SK-N-SH treated with all-trans-retinoic acid at 6 μM for 48 hours (cell line): Measurements from ENCODE around the gene KATNA1.
"Not testable (repeated sequence)": the region's sequence is repeated elsewhere in the genome, so short reads cannot be mapped to it uniquely, and the experiment has no call there.

Experiments used
- ATAC-seq: fragments of 200-7000 bp; cut with Tn5 transposase; 3 replicates; pipeline ENCODE4 v1.9.1; 2020; ENCODE audit warnings: mild to moderate bottlenecking, moderate library complexity
- ARNTL ChIP-seq: fragments of 450-650 bp; formaldehyde crosslinking; IDR thresholded peaks from 2 replicates; pipeline ENCODE4 v1.5.0; 2020; ENCODE audit warnings: low read depth, mild to moderate bottlenecking, moderate library complexity, borderline replicate concordance
- BACH2 ChIP-seq: fragments of 250-450 bp; sonication (Bioruptor Pico); IDR thresholded peaks from 2 replicates; pipeline ENCODE4 v1.9.0; 2021; ENCODE audit warnings: mild to moderate bottlenecking, borderline replicate concordance
- ESRRG ChIP-seq: fragments of 250-450 bp; sonication (Bioruptor Pico); IDR thresholded peaks from 2 replicates; pipeline ENCODE4 v1.6.1; 2021; ENCODE audit warnings: mild to moderate bottlenecking
- ISL1 ChIP-seq: fragments of 250-450 bp; sonication (Bioruptor Pico); IDR thresholded peaks from 2 replicates; pipeline ENCODE4 v2.1.2; 2022; ENCODE audit warnings: mild to moderate bottlenecking, moderate library complexity
- OSR1 ChIP-seq: fragments of 250-450 bp; sonication (Bioruptor Pico); IDR thresholded peaks from 2 replicates; pipeline ENCODE4 v1.8.0; 2022; ENCODE audit warnings: moderate library complexity, mild to moderate bottlenecking, inconsistent platforms
- PPARA ChIP-seq: fragments of 250-450 bp; sonication (Bioruptor Pico); IDR thresholded peaks from 2 replicates; pipeline ENCODE4 v1.5.0; 2020; ENCODE audit warnings: mild to moderate bottlenecking, borderline replicate concordance
- RARB ChIP-seq: fragments of 250-450 bp; sonication (Bioruptor Pico); IDR thresholded peaks from 2 replicates; pipeline ENCODE4 v1.8.0; 2021; ENCODE audit warnings: mild to moderate bottlenecking, moderate library complexity
- SNAI2 ChIP-seq: fragments of 250-450 bp; sonication (Bioruptor Pico); IDR thresholded peaks from 2 replicates; pipeline ENCODE4 v1.5.0; 2020; ENCODE audit warnings: mild to moderate bottlenecking, moderate library complexity
- TCF4 ChIP-seq: fragments of 250-450 bp; sonication (Bioruptor Pico); IDR thresholded peaks from 2 replicates; pipeline ENCODE4 v1.8.0; 2021; ENCODE audit warnings: mild to moderate bottlenecking, moderate library complexity, borderline replicate concordance
- TOX ChIP-seq: fragments of 250-450 bp; sonication (Bioruptor Pico); IDR thresholded peaks from 2 replicates; pipeline ENCODE4 v1.8.0; 2021; ENCODE audit warnings: mild to moderate bottlenecking, moderate library complexity, borderline replicate concordance
- ZC3H10 ChIP-seq: fragments of 250-450 bp; sonication (Bioruptor Pico); IDR thresholded peaks from 2 replicates; pipeline ENCODE4 v1.5.1; 2021; ENCODE audit warnings: mild to moderate bottlenecking, moderate library complexity
- ZFP3 ChIP-seq: fragments of 250-450 bp; sonication (Bioruptor Pico); IDR thresholded peaks from 2 replicates; pipeline ENCODE4 v1.5.0; 2020; ENCODE audit warnings: mild to moderate bottlenecking, moderate library complexity
- ZFP30 ChIP-seq: fragments of 450-650 bp; formaldehyde crosslinking; IDR thresholded peaks from 2 replicates; pipeline ENCODE4 v1.5.0; 2022; ENCODE audit warnings: mild to moderate bottlenecking, moderate library complexity
- ZNF565 ChIP-seq: fragments of 450-650 bp; formaldehyde crosslinking; conservative IDR thresholded peaks from 2 replicates; pipeline ENCODE4 v1.5.0; 2020; ENCODE audit warnings: low read depth, mild to moderate bottlenecking, moderate library complexity
- ZNF70 ChIP-seq: fragments of 450-650 bp; formaldehyde crosslinking; IDR thresholded peaks from 2 replicates; pipeline ENCODE4 v1.5.0; 2020; ENCODE audit warnings: mild to moderate bottlenecking, moderate library complexity
- ZNF8 ChIP-seq: fragments of 450-650 bp; formaldehyde crosslinking; IDR thresholded peaks from 2 replicates; pipeline ENCODE4 v1.5.0; 2020; ENCODE audit warnings: mild to moderate bottlenecking, moderate library complexity
- TF ChIP-seq, protein P1 (sequence below): fragments of 250-450 bp; sonication (Bioruptor Pico); IDR thresholded peaks from 2 replicates; pipeline ENCODE4 v1.5.0; 2020; ENCODE audit warnings: mild to moderate bottlenecking, moderate library complexity
- TF ChIP-seq, protein P2 (sequence below): fragments of 250-450 bp; sonication (Bioruptor Pico); IDR thresholded peaks from 2 replicates; pipeline ENCODE4 v1.5.1; 2021; ENCODE audit warnings: mild to moderate bottlenecking, moderate library complexity
- TF ChIP-seq, protein P3 (sequence below): fragments of 250-450 bp; sonication (Bioruptor Pico); IDR thresholded peaks from 2 replicates; pipeline ENCODE4 v1.8.0; 2021; ENCODE audit warnings: low read depth, mild to moderate bottlenecking, moderate library complexity, borderline replicate concordance
- TF ChIP-seq, protein P4 (sequence below): fragments of 250-450 bp; sonication (Bioruptor Pico); IDR thresholded peaks from 2 replicates; pipeline ENCODE4 v1.5.1; 2020; ENCODE audit warnings: low read depth, mild to moderate bottlenecking, moderate library complexity
- TF ChIP-seq, protein P5 (sequence below): fragments of 250-450 bp; sonication (Bioruptor Pico); IDR thresholded peaks from 2 replicates; pipeline ENCODE4 v1.8.0; 2020; ENCODE audit warnings: mild to moderate bottlenecking, moderate library complexity, borderline replicate concordance

The KATNA1 gene

DNA sequence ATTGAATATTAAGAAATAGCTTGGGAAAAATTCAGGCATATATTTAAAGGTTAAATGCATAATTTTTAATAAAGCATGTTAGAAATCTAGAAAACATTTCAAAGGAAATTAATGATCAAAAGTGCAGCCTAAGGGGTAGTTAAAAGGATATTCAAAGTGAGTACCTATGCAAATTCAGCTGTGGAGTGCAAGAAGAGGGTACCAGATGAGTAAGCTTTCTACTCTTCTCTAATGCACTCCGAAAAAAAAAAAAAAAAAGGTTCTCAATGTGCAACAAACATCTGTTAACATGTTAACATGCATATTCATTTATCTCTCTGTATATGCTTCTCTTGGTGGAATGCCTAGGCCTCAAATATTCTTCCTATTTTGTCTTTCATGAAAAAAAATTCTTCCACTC lies 32.0 kb upstream of the KATNA1 start:
- ATAC-seq = no peak
- TF ChIP-seq RARB (no peak), BACH2 (CRISPR knock-in tag) (no peak), ZNF70 (CRISPR knock-in tag) (no peak), TOX (CRISPR knock-in tag) (no peak), OSR1 (CRISPR knock-in tag) (no peak), ZNF565 (no peak), ZNF8 (no peak), ZFP30 (CRISPR knock-in tag) (no peak), PPARA (CRISPR knock-in tag) (no peak), ZFP3 (CRISPR knock-in tag) (no peak), ESRRG (no peak), TCF4 (CRISPR knock-in tag) (no peak), SNAI2 (CRISPR knock-in tag) (no peak), ZC3H10 (CRISPR knock-in tag) (no peak), ISL1 (CRISPR knock-in tag) (no peak)
- TF ChIP-seq, protein P1, sequence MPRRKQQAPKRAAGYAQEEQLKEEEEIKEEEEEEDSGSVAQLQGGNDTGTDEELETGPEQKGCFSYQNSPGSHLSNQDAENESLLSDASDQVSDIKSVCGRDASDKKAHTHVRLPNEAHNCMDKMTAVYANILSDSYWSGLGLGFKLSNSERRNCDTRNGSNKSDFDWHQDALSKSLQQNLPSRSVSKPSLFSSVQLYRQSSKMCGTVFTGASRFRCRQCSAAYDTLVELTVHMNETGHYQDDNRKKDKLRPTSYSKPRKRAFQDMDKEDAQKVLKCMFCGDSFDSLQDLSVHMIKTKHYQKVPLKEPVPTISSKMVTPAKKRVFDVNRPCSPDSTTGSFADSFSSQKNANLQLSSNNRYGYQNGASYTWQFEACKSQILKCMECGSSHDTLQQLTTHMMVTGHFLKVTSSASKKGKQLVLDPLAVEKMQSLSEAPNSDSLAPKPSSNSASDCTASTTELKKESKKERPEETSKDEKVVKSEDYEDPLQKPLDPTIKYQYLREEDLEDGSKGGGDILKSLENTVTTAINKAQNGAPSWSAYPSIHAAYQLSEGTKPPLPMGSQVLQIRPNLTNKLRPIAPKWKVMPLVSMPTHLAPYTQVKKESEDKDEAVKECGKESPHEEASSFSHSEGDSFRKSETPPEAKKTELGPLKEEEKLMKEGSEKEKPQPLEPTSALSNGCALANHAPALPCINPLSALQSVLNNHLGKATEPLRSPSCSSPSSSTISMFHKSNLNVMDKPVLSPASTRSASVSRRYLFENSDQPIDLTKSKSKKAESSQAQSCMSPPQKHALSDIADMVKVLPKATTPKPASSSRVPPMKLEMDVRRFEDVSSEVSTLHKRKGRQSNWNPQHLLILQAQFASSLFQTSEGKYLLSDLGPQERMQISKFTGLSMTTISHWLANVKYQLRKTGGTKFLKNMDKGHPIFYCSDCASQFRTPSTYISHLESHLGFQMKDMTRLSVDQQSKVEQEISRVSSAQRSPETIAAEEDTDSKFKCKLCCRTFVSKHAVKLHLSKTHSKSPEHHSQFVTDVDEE (CRISPR knock-in tag) = no peak
- TF ChIP-seq, protein P2, sequence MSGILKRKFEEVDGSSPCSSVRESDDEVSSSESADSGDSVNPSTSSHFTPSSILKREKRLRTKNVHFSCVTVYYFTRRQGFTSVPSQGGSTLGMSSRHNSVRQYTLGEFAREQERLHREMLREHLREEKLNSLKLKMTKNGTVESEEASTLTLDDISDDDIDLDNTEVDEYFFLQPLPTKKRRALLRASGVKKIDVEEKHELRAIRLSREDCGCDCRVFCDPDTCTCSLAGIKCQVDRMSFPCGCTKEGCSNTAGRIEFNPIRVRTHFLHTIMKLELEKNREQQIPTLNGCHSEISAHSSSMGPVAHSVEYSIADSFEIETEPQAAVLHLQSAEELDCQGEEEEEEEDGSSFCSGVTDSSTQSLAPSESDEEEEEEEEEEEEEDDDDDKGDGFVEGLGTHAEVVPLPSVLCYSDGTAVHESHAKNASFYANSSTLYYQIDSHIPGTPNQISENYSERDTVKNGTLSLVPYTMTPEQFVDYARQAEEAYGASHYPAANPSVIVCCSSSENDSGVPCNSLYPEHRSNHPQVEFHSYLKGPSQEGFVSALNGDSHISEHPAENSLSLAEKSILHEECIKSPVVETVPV (CRISPR knock-in tag) = no peak
- TF ChIP-seq, protein P3, sequence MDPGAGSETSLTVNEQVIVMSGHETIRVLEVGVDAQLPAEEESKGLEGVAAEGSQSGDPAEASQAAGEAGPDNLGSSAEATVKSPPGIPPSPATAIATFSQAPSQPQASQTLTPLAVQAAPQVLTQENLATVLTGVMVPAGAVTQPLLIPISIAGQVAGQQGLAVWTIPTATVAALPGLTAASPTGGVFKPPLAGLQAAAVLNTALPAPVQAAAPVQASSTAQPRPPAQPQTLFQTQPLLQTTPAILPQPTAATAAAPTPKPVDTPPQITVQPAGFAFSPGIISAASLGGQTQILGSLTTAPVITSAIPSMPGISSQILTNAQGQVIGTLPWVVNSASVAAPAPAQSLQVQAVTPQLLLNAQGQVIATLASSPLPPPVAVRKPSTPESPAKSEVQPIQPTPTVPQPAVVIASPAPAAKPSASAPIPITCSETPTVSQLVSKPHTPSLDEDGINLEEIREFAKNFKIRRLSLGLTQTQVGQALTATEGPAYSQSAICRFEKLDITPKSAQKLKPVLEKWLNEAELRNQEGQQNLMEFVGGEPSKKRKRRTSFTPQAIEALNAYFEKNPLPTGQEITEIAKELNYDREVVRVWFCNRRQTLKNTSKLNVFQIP (CRISPR knock-in tag) = no peak
- TF ChIP-seq, all 23 proteins: peak for 0

DNA sequence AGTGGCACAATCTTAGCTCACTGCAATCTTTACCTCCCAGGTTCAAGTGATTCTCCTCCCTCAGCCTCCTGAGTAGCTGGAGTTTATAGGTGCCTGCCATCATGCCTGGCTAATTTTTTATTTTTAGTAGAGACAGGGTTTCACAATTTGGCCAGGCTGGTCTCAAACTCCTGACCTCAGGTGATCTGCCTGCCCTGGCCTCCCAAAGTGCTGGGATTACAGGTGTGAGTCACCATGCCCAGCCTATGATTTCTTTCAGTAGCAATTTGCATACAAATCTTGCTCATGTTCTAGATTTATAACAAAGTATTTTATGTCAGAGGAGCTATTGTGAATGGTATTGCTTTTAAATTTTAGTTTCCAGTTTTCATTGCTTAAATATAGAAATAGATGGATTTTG lies 23.8 kb upstream of the KATNA1 start:
- ATAC-seq = not testable (repeated sequence)

DNA sequence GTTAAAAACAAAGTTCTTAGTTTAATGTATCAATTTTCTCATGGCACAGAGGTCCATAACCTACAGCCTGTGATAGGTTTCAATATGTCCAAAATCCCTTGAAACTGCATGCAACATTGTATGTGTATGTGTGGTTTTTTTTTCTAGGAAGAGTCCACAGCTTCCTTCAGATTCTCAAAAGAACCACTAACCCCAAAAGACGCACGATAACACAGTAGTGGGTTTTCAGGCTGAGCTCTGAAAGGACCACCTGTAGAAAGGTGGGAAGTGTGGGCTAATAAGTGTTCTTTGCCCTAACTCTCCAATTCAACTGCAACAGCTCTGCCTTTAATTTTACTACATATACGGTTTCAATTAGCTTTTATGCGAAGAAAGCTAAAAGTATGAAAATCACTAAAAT lies 11.5 kb upstream of the KATNA1 start:
- ATAC-seq = no peak
- TF ChIP-seq ISL1 (CRISPR knock-in tag) (no peak), ZFP3 (CRISPR knock-in tag) (no peak)
- TF ChIP-seq, protein P4, sequence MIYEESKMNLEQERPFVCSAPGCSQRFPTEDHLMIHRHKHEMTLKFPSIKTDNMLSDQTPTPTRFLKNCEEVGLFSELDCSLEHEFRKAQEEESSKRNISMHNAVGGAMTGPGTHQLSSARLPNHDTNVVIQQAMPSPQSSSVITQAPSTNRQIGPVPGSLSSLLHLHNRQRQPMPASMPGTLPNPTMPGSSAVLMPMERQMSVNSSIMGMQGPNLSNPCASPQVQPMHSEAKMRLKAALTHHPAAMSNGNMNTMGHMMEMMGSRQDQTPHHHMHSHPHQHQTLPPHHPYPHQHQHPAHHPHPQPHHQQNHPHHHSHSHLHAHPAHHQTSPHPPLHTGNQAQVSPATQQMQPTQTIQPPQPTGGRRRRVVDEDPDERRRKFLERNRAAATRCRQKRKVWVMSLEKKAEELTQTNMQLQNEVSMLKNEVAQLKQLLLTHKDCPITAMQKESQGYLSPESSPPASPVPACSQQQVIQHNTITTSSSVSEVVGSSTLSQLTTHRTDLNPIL (CRISPR knock-in tag) = no peak

DNA sequence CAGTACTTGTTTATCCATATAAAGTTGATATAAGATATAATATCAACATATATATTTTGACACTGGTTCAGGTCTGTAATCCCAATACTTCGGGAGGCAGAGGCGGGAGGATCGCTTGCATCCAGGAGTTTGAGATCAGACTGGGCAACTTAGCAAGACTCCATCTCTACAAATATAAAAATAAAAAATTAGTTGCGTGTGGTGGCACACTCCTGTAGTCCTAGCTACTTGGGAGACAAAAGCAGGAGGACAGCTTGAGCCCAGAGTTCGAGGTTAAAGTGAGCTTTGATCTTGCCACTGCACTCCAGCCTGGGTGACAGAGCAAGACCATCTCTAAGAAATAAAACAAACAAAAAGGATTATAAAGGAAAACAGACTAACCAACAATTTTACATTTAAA lies 8.9 kb upstream of the KATNA1 start:
- ATAC-seq = no peak
- TF ChIP-seq ZFP30 (CRISPR knock-in tag) (no peak), ZFP3 (CRISPR knock-in tag) (no peak)

DNA sequence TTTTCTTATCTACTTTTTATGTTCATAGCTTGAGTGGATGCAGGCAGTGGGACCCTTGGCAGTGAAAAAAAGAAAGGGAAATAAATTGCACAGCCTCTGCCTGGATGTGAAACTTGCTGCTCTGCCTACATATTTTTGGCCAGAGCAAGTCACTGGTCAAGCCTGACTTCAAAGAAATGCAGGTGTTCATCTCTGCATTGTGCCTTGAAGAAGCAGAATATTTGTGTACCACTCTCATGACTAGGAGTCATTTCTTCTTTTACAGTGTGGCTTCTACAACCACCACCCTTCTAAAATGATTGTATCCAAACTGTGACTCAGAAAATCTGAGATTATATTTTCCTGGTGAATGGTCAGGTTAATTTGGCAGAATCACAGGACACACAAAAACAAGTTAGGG lies 2.5 kb upstream of the KATNA1 start:
- ATAC-seq = no peak
- TF ChIP-seq, protein P5, sequence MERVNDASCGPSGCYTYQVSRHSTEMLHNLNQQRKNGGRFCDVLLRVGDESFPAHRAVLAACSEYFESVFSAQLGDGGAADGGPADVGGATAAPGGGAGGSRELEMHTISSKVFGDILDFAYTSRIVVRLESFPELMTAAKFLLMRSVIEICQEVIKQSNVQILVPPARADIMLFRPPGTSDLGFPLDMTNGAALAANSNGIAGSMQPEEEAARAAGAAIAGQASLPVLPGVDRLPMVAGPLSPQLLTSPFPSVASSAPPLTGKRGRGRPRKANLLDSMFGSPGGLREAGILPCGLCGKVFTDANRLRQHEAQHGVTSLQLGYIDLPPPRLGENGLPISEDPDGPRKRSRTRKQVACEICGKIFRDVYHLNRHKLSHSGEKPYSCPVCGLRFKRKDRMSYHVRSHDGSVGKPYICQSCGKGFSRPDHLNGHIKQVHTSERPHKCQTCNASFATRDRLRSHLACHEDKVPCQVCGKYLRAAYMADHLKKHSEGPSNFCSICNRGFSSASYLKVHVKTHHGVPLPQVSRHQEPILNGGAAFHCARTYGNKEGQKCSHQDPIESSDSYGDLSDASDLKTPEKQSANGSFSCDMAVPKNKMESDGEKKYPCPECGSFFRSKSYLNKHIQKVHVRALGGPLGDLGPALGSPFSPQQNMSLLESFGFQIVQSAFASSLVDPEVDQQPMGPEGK (CRISPR knock-in tag) = no peak
- TF ChIP-seq OSR1 (CRISPR knock-in tag) (no peak), TCF4 (CRISPR knock-in tag) (no peak), ZNF70 (CRISPR knock-in tag) (no peak), SNAI2 (CRISPR knock-in tag) (no peak), ZC3H10 (CRISPR knock-in tag) (no peak), ZFP30 (CRISPR knock-in tag) (no peak), ARNTL (CRISPR knock-in tag) (no peak), ZNF8 (no peak), ISL1 (CRISPR knock-in tag) (no peak)
- TF ChIP-seq, protein P1 (CRISPR knock-in tag) = no peak
- TF ChIP-seq, protein P2 (CRISPR knock-in tag) = no peak
